Trophoblast cell (in vitro differentiated cells and primary cell): ENCODE results near the gene GRAP.
"Not testable (repeated sequence)": the region's sequence is repeated elsewhere in the genome, so short reads cannot be mapped to it uniquely, and the experiment has no call there.

Experiments
- DNase-seq, 2 donors: peaks; one replicate each; pipeline ENCODE4 v3.0.0-alpha.2; 2016
- H2AFZ ChIP-seq: 2 replicates; pipeline ENCODE4 v1.6.1; 2013; ENCODE audit warnings: low read length, moderate library complexity, mild to moderate bottlenecking; ENCODE audit not compliant: insufficient read depth, poor library complexity
- H2AK5ac ChIP-seq: 2 replicates; pipeline ENCODE4 v1.6.1; 2013; ENCODE audit warnings: mild to moderate bottlenecking, low read length
- H2BK120ac ChIP-seq: 2 replicates; pipeline ENCODE4 v1.6.1; 2013; ENCODE audit warnings: low read length, mild to moderate bottlenecking, moderate library complexity; ENCODE audit not compliant: insufficient read depth, poor library complexity
- H2BK12ac ChIP-seq: 2 replicates; pipeline ENCODE4 v1.6.1; 2013; ENCODE audit warnings: mild to moderate bottlenecking, low read length, moderate library complexity
- H2BK5ac ChIP-seq: 2 replicates; pipeline ENCODE4 v1.6.1; 2013; ENCODE audit warnings: low read length, low read depth, moderate library complexity, mild to moderate bottlenecking; ENCODE audit not compliant: poor library complexity
- H3K14ac ChIP-seq: 2 replicates; pipeline ENCODE4 v1.6.1; 2013; ENCODE audit warnings: mild to moderate bottlenecking, low read length
- H3K18ac ChIP-seq: 2 replicates; pipeline ENCODE4 v1.6.1; 2013; ENCODE audit warnings: mild to moderate bottlenecking, low read length
- H3K23ac ChIP-seq: 2 replicates; pipeline ENCODE4 v1.6.1; 2013; ENCODE audit warnings: low read length
- H3K27ac ChIP-seq: 2 replicates; pipeline ENCODE4 v1.5.1; 2013; ENCODE audit warnings: low read depth, mild to moderate bottlenecking, inconsistent platforms, low read length, moderate library complexity
- H3K27me3 ChIP-seq: 2 replicates; pipeline ENCODE4 v1.6.1; 2013; ENCODE audit warnings: inconsistent platforms, mild to moderate bottlenecking, low read length, moderate library complexity; ENCODE audit not compliant: insufficient read depth
- H3K36me3 ChIP-seq, 2 experiments: 1 replicate in 1 of 2; 2 replicates in 1 of 2; pipeline ENCODE4 v1.6.1; 2013; ENCODE audit warnings: low read length in 2 of 2, mild to moderate bottlenecking in 2 of 2, moderate library complexity in 1 of 2; ENCODE audit not compliant: insufficient read depth in 2 of 2, control insufficient read depth in 1 of 2
- H3K4ac ChIP-seq: 2 replicates; pipeline ENCODE4 v1.6.1; 2013; ENCODE audit warnings: low read depth, mild to moderate bottlenecking, low read length, moderate library complexity
- H3K4me1 ChIP-seq, 2 experiments: 1 replicate in 1 of 2; 2 replicates in 1 of 2; pipeline ENCODE4 v1.6.1; 2013; ENCODE audit warnings: low read length in 2 of 2, mild to moderate bottlenecking in 2 of 2, moderate library complexity in 1 of 2; ENCODE audit not compliant: insufficient read depth in 2 of 2, control insufficient read depth in 1 of 2
- H3K4me2 ChIP-seq: 2 replicates; pipeline ENCODE4 v1.6.1; 2013; ENCODE audit warnings: inconsistent platforms, mild to moderate bottlenecking, low read length, moderate library complexity
- H3K4me3 ChIP-seq: 2 replicates; pipeline ENCODE4 v1.5.1; 2013; ENCODE audit warnings: mild to moderate bottlenecking, low read depth, low read length, inconsistent platforms
- H3K79me1 ChIP-seq: one replicate; pipeline ENCODE4 v1.6.1; 2013; ENCODE audit warnings: low read length
- H3K79me2 ChIP-seq: 2 replicates; pipeline ENCODE4 v1.6.1; 2013; ENCODE audit warnings: low read length, mild to moderate bottlenecking; ENCODE audit not compliant: control insufficient read depth, insufficient read depth, poor library complexity
- H3K9ac ChIP-seq: 2 replicates; pipeline ENCODE4 v1.6.1; 2013; ENCODE audit warnings: mild to moderate bottlenecking, low read length
- H3K9me3 ChIP-seq: 2 replicates; pipeline ENCODE4 v1.6.1; 2013; ENCODE audit warnings: low read depth, mild to moderate bottlenecking, control low read depth, inconsistent platforms, low read length; ENCODE audit not compliant: insufficient read depth
- H4K12ac ChIP-seq: 2 replicates; pipeline ENCODE4 v1.6.1; 2013; ENCODE audit warnings: low read depth, mild to moderate bottlenecking, low read length, moderate library complexity
- H4K8ac ChIP-seq: 2 replicates; pipeline ENCODE4 v1.6.1; 2013; ENCODE audit warnings: low read depth, mild to moderate bottlenecking, low read length, moderate library complexity
- H4K91ac ChIP-seq: one replicate; pipeline ENCODE4 v1.6.1; 2013; ENCODE audit warnings: low read depth, mild to moderate bottlenecking, low read length, moderate library complexity
- WGBS: extraction: QIAGEN DNeasy Blood & Tissue Kit; methylation state at CpG from one replicate; pipeline ENCODE4 v1.1.7; 2013; ENCODE audit warnings: missing lambda C conversion rate; ENCODE audit not compliant: insufficient read length, insufficient coverage; ENCODE audit errors: extremely low coverage; 5-methylcytosine and 5-hydroxymethylcytosine counted together

GRAP gene

GRCh38 chr17:19088804-19089685, 42.3 kb upstream of the GRAP start:
- H3K27ac ChIP-seq = peak overlapping the region; percentile 71
- H3K4me3 ChIP-seq, H2BK5ac ChIP-seq, H3K36me3 ChIP-seq, H3K4ac ChIP-seq, H3K18ac ChIP-seq, H2AFZ ChIP-seq, H2BK12ac ChIP-seq, H3K27me3 ChIP-seq, H3K23ac ChIP-seq, H3K79me2 ChIP-seq, H3K9me3 ChIP-seq, H4K12ac ChIP-seq, H3K4me1 ChIP-seq, H3K14ac ChIP-seq, H2AK5ac ChIP-seq, H2BK120ac ChIP-seq, H3K79me1 ChIP-seq, H3K9ac ChIP-seq, H3K4me2 ChIP-seq, H4K91ac ChIP-seq, DNase-seq, H4K8ac ChIP-seq: not testable (repeated sequence)
- WGBS = no CpG with 5 or more reads among the region's 77 CpGs

DNA sequence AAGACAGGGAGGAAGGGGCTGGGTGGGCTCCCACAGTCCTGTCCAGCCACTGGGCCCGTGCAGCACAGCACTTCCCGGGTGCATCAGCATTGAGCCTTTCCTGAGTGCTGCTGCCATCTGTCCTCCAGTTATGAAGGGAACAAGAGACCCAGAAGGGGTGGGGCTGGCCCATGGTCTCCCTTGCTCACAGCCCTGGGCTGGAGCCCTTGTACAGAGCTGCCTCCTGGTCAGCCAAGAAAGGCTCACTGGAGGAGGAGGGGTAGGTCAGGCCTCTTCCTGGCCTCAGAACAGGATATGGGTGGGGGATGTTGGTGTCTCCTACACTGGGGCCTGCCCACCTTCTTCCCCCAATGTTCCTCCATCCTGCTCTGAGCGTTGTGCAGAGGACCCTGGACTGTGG, 30.6 kb upstream of the GRAP start:
- H2BK12ac ChIP-seq, H3K79me2 ChIP-seq, H3K4me3 ChIP-seq, H3K27me3 ChIP-seq, H3K23ac ChIP-seq, H4K12ac ChIP-seq, H3K27ac ChIP-seq, H3K9ac ChIP-seq, H2BK120ac ChIP-seq, H2BK5ac ChIP-seq, H3K79me1 ChIP-seq, DNase-seq, H3K9me3 ChIP-seq, H4K91ac ChIP-seq, H3K18ac ChIP-seq, H3K4me1 ChIP-seq, H2AK5ac ChIP-seq, H4K8ac ChIP-seq, H2AFZ ChIP-seq, H3K4me2 ChIP-seq, H3K36me3 ChIP-seq, H3K14ac ChIP-seq, H3K4ac ChIP-seq: not testable (repeated sequence)
- no CpG with 5 or more reads among the region's 3 CpGs for WGBS

- WGBS = no CpG with 5 or more reads among the region's 31 CpGs
- H2BK12ac ChIP-seq, H4K8ac ChIP-seq, H3K18ac ChIP-seq, H3K4me1 ChIP-seq, H3K23ac ChIP-seq, H3K79me1 ChIP-seq, H2AK5ac ChIP-seq, DNase-seq, H3K9ac ChIP-seq, H3K14ac ChIP-seq, H4K12ac ChIP-seq, H3K9me3 ChIP-seq, H3K27ac ChIP-seq, H4K91ac ChIP-seq, H3K79me2 ChIP-seq, H3K4ac ChIP-seq, H3K27me3 ChIP-seq, H3K4me3 ChIP-seq, H2BK5ac ChIP-seq, H2AFZ ChIP-seq, H3K36me3 ChIP-seq, H3K4me2 ChIP-seq, H2BK120ac ChIP-seq: not testable (repeated sequence)
Observed at GRCh38 chr17:19076398-19077192, 29.8 kb upstream of the GRAP start.

DNA sequence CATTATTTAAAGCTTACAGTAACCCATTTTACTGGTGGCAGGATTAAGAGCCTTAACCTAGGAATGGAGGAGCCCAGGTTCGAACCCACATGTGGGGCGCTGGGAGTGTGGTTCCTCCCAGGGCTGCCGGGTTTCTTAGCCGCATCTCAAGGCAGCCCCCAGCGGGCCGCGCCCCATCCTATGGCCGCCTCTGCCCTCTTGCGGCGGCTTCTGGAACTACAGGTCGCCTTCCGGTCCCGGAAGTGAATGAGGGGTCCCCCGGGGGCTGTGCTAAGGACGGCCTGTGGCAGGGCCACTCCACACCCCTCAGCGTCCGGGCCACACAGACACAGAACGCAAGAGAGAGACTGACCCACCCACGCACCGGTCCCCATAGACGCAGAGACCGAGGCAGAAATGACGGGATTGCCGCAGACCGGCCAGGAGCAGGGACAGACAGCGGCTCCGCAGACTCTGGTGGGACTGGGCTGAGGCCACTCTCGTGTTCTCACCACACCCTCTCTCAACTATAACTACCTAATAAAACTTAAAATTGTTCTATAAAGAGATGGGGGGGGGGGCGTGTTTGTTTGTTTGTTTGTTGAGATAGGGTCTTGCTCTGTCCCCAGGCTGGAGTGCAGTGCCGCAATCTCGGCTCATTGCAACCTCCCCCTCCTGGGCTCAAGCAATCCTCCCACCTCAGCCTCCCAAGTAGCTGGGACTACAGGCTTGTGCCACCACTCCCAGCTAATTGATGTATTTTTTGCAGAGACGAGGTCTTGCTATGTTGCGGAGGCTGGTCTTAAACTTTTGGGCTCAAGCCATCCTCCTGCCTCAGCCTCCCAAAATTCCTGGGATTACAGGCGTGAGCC, 23.8 kb upstream of the GRAP start:
- not testable (repeated sequence) for H2AFZ ChIP-seq, H3K14ac ChIP-seq, H3K4me3 ChIP-seq, H2BK5ac ChIP-seq, H4K12ac ChIP-seq, H3K4ac ChIP-seq, H4K8ac ChIP-seq, H3K18ac ChIP-seq, DNase-seq, H2BK12ac ChIP-seq, H3K27ac ChIP-seq, H3K9me3 ChIP-seq, H4K91ac ChIP-seq, H3K9ac ChIP-seq, H3K4me1 ChIP-seq, H3K79me2 ChIP-seq, H2AK5ac ChIP-seq, H2BK120ac ChIP-seq, H3K36me3 ChIP-seq, H3K23ac ChIP-seq, H3K27me3 ChIP-seq, H3K79me1 ChIP-seq, H3K4me2 ChIP-seq
- no CpG with 5 or more reads among the region's 34 CpGs for WGBS
